ENCODE data around the gene IPCEF1.
A peak's percentile ranks its signal among the peaks of the same experiment; 100 is the strongest.
"Not testable (repeated sequence)": the region's sequence is repeated elsewhere in the genome, so short reads cannot be mapped to it uniquely, and the experiment has no call there.

IPCEF1 gene

GRCh38 chr6:154358019-154358545 lies 1.5 kb upstream of the IPCEF1 start:
- no peak overlapping the region for H3K27ac Mint-ChIP-seq
- DNase-seq: no peak
- H3K9me3 Mint-ChIP-seq: peaks cover 7 to 8% of the 10 kb centered on the region in 2 donors
- no peaks in the 10 kb centered on the region for H3K27me3 Mint-ChIP-seq
- no peak for ATAC-seq
- peaks cover 68% of the 10 kb centered on the region for H3K4me1 Mint-ChIP-seq
- no peak overlapping the region for H3K4me3 Mint-ChIP-seq

GRCh38 chr6:154356113-154356512 lies 490 bp downstream of the IPCEF1 start:
- no peak overlapping the region for H3K4me3 Mint-ChIP-seq
- ATAC-seq (no peak), DNase-seq (no peak)
- H3K9me3 Mint-ChIP-seq: peaks cover 7 to 8% of the 10 kb centered on the region in 2 donors
- no peak overlapping the region for H3K27ac Mint-ChIP-seq
- peaks cover 84% of the 10 kb centered on the region for H3K4me1 Mint-ChIP-seq
- H3K27me3 Mint-ChIP-seq: no peaks in the 10 kb centered on the region

- Mint-ChIP-seq H3K27ac (no peak overlapping the region), H3K4me3 (peak overlapping the region; percentile 5 to 43), H3K27me3 (no peaks in the 10 kb centered on the region), H3K9me3 (peaks cover 7 to 8% of the 10 kb centered on the region in 2 donors), H3K4me1 (peaks cover 68% of the 10 kb centered on the region)
- DNase-seq (no peak), ATAC-seq (no peak)
Observed at GRCh38 chr6:154354265-154354777, 2.3 kb downstream of the IPCEF1 start.

GRCh38 chr6:154353626-154354025 lies 3.0 kb downstream of the IPCEF1 start:
- no peaks in the 10 kb centered on the region for H3K27me3 Mint-ChIP-seq
- ATAC-seq (no peak), DNase-seq (no peak)
- H3K4me1 Mint-ChIP-seq: peaks cover 61% of the 10 kb centered on the region
- H3K9me3 Mint-ChIP-seq: peaks cover 7 to 8% of the 10 kb centered on the region in 2 donors
- no peak overlapping the region for H3K27ac Mint-ChIP-seq
- H3K4me3 Mint-ChIP-seq: no peak overlapping the region

- H3K27ac Mint-ChIP-seq: no peak overlapping the region
- DNase-seq: peak; percentile 40 to 76
- no peaks in the 10 kb centered on the region for H3K27me3 Mint-ChIP-seq
- peak; percentile 88 for ATAC-seq
- peak overlapping the region in 1 of 2 donors; percentile 19 for H3K4me3 Mint-ChIP-seq
- H3K9me3 Mint-ChIP-seq: peaks cover 7 to 8% of the 10 kb centered on the region in 2 donors
- H3K4me1 Mint-ChIP-seq: peaks cover 55% of the 10 kb centered on the region
Observed at GRCh38 chr6:154352898-154353585, 3.6 kb downstream of the IPCEF1 start.

GRCh38 chr6:154350293-154350692 lies 6.3 kb downstream of the IPCEF1 start:
- H3K4me1 Mint-ChIP-seq: peaks cover 38% of the 10 kb centered on the region
- no peak overlapping the region for H3K4me3 Mint-ChIP-seq
- no peaks in the 10 kb centered on the region for H3K27me3 Mint-ChIP-seq
- DNase-seq: no peak
- ATAC-seq: no peak
- peaks cover 12 to 19% of the 10 kb centered on the region in 2 donors for H3K9me3 Mint-ChIP-seq
- no peak overlapping the region for H3K27ac Mint-ChIP-seq

- Mint-ChIP-seq H3K4me3 (no peak overlapping the region), H3K4me1 (peaks cover 16% of the 10 kb centered on the region), H3K27ac (no peak overlapping the region), H3K27me3 (no peaks in the 10 kb centered on the region), H3K9me3 (peaks cover 12 to 13% of the 10 kb centered on the region in 2 donors)
- DNase-seq: no peak
- no peak for ATAC-seq
Observed at GRCh38 chr6:154347981-154348380, 8.6 kb downstream of the IPCEF1 start.

GRCh38 chr6:154345811-154346210 lies 10.8 kb downstream of the IPCEF1 start:
- DNase-seq: no peak
- H3K4me3 Mint-ChIP-seq: no peak overlapping the region
- H3K9me3 Mint-ChIP-seq: peaks cover 12 to 13% of the 10 kb centered on the region in 2 donors
- peaks cover 6% of the 10 kb centered on the region for H3K27me3 Mint-ChIP-seq
- no peaks in the 10 kb centered on the region for H3K4me1 Mint-ChIP-seq
- no peak overlapping the region for H3K27ac Mint-ChIP-seq
- no peak for ATAC-seq

- Mint-ChIP-seq H3K9me3 (peaks cover 12 to 13% of the 10 kb centered on the region in 2 donors), H3K27ac (no peak overlapping the region), H3K4me1 (no peaks in the 10 kb centered on the region), H3K27me3 (peaks cover 7% of the 10 kb centered on the region), H3K4me3 (no peak overlapping the region)
- ATAC-seq (peak; percentile 48), DNase-seq (no peak)
Observed at GRCh38 chr6:154343473-154344308, 12.9 kb downstream of the IPCEF1 start.

- ATAC-seq: no peak
- no peak overlapping the region for H3K27ac Mint-ChIP-seq
- peaks cover 12% of the 10 kb centered on the region in 2 donors for H3K9me3 Mint-ChIP-seq
- no peaks in the 10 kb centered on the region for H3K4me1 Mint-ChIP-seq
- H3K4me3 Mint-ChIP-seq: no peak overlapping the region
- DNase-seq: no peak
- H3K27me3 Mint-ChIP-seq: peaks cover 7% of the 10 kb centered on the region
Observed at GRCh38 chr6:154341871-154342270, 14.7 kb downstream of the IPCEF1 start.

GRCh38 chr6:154341336-154341735 lies 15.3 kb downstream of the IPCEF1 start:
- ATAC-seq: no peak
- H3K27me3 Mint-ChIP-seq: peaks cover 7% of the 10 kb centered on the region
- no peaks in the 10 kb centered on the region for H3K4me1 Mint-ChIP-seq
- H3K9me3 Mint-ChIP-seq: peaks cover 6 to 12% of the 10 kb centered on the region in 2 donors
- no peak for DNase-seq
- H3K27ac Mint-ChIP-seq: no peak overlapping the region
- H3K4me3 Mint-ChIP-seq: no peak overlapping the region

- DNase-seq (no peak), ATAC-seq (peak; percentile 33)
- Mint-ChIP-seq H3K4me1 (no peaks in the 10 kb centered on the region), H3K9me3 (peaks cover 0 to 3% of the 10 kb centered on the region in 2 donors), H3K4me3 (no peak overlapping the region), H3K27me3 (peaks cover 7% of the 10 kb centered on the region), H3K27ac (no peak overlapping the region)
Observed at GRCh38 chr6:154337406-154338005, 19.1 kb downstream of the IPCEF1 start.

- not testable (repeated sequence) for H3K4me3 Mint-ChIP-seq, H3K27me3 Mint-ChIP-seq, ATAC-seq, DNase-seq, H3K4me1 Mint-ChIP-seq, H3K27ac Mint-ChIP-seq
- H3K9me3 Mint-ChIP-seq: peaks cover 0 to 19% of the 10 kb centered on the region in 2 donors
Observed at GRCh38 chr6:154334147-154334546, 22.5 kb downstream of the IPCEF1 start.

GRCh38 chr6:154331750-154332149 lies 24.9 kb downstream of the IPCEF1 start:
- peaks cover 0 to 19% of the 10 kb centered on the region in 2 donors for H3K9me3 Mint-ChIP-seq
- H3K4me3 Mint-ChIP-seq: no peak overlapping the region
- H3K4me1 Mint-ChIP-seq: peaks cover 4% of the 10 kb centered on the region
- no peaks in the 10 kb centered on the region for H3K27me3 Mint-ChIP-seq
- no peak overlapping the region for H3K27ac Mint-ChIP-seq
- ATAC-seq: no peak
- no peak for DNase-seq

GRCh38 chr6:154329350-154330170 lies 27.0 kb downstream of the IPCEF1 start:
- Mint-ChIP-seq H3K9me3 (peaks cover 0 to 19% of the 10 kb centered on the region in 2 donors), H3K4me1 (peaks cover 4% of the 10 kb centered on the region), H3K27ac (peak overlapping the region in 1 of 2 donors; percentile 31), H3K4me3 (no peak overlapping the region), H3K27me3 (no peaks in the 10 kb centered on the region)
- ATAC-seq: no peak
- DNase-seq: no peak

All from stimulated activated naive CD8-positive, alpha-beta T cell treated with anti-CD3 and anti-CD28 coated beads, Interleukin-15, amount 100 ng/mL, for 72 hours (primary cell).